Mammary epithelial cell (primary cell): Measurements from ENCODE around the gene MRGPRX1.

Experiments used
- CTCF ChIP-seq, 2 donors: IDR thresholded peaks in 1 of 2; conservative IDR thresholded peaks in 1 of 2; 2 replicates each; pipeline ENCODE4 v1.5.1; 2011 to 2012; ENCODE audit warnings: inconsistent platforms in 2 of 2, low read length in 2 of 2, mild to moderate bottlenecking in 2 of 2, control low read depth in 1 of 2, low read depth in 1 of 2; ENCODE audit not compliant: insufficient read depth in 1 of 2; ENCODE audit errors: extremely low read depth in 1 of 2
- EZH2 ChIP-seq: IDR thresholded peaks from 2 replicates; pipeline ENCODE4 v1.6.1; 2012; ENCODE audit warnings: low read length, inconsistent platforms, borderline replicate concordance

- TF ChIP-seq CTCF (conservative IDR thresholded peaks at IDR 0.05 in 1 of 2, IDR thresholded peaks at IDR 0.05 in 1 of 2; ENCODE audit: extremely low read depth in 1 of 2, insufficient read depth in 1 of 2, low read depth in 1 of 2, low read length in 2 of 2) = no peak
- TF ChIP-seq EZH2 = no peak
Observed at GRCh38 chr11:18936002-18936673, 3.1 kb downstream of the MRGPRX1 start.
